HG03039 (cell line): Measurements from ENCODE around the gene ZNRF3.
"Not testable (repeated sequence)": the region's sequence is repeated elsewhere in the genome, so short reads cannot be mapped to it uniquely, and the experiment has no call there.

Source experiments
- ATAC-seq: cut with Tn5 transposase; IDR thresholded peaks from one replicate; pipeline ENCODE4 v1.9.1; 2021; ENCODE audit warnings: mild to moderate bottlenecking, moderate library complexity; ENCODE audit not compliant: unreplicated experiment

ZNRF3 gene

DNA sequence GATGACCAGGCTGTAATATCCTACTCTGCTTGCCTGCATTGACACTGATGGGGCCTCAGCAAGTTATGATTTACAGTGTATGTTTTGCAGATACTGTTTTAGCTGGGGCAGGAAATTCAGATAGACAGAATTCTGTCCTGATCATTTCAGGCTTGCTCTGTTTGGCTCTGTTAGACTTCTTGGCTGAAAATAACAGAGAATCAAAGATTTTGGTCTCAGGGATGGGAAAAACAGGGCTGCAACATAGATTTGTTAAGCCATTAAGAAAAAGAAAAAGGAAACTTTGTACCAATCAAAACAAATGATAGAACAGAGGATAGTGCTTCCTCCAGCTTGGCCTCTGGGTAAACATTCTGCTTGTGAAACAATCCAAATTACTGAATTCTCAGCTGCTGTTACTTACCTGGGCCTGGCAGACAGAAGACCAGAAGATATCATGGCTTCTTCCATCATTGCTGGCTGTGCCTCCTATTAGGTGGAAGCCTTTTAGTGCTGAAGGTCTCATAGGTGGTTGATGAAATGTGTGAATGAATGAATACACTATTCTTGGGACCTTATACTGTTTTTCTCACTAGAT lies 22.0 kb downstream of the ZNRF3 start:
- no peak for ATAC-seq

DNA sequence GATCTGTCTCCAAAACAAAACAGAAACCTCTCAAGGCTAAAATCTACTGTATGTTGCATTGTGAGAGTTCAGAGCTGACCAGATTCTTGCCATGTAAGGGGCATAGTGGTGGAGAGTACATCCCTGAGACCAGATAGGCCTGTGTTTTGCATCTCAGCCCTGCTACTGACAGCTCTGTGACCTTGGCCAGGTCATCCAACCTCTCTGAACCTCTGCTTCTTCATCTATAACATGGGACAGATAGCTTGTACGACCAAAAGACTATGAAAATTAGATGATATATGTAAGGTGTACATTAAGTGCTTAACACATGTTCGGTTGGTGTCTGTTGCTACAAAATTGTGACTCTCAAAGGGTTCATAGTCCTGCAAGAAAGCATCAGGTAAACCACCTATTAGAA lies 22.9 kb downstream of the ZNRF3 start:
- ATAC-seq: no peak

DNA sequence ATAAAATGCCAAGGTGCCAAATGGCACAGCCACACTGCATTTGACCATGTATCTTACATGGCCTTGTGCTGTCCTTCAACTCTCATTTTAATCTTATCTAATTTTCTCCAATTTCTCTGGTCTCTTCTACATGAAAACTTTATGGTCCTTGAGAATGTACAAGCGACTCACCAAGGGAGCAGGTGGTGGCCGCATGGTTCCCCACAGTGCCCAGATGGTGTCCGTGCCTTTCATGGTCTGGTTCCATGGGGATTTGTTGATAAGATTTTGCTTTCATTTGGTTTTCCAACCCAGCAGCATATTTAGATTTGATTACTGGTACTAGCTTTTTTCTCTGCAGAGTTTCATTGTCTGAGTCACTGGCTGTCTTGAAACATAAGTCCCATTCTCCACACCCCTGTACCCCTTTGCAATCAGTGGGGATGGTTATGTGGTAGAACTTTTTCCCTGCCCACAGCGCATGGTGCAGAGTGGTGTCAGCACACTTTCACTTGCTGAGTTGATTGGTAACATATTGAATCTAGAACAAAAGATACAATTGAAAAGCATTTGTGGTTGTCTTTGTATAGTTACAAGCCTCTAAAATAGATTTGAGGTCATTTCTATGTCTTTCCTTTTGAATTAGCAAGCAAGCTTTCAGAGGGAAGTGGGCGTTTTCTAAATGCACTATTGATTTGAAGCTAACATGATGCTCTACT lies 24.1 kb downstream of the ZNRF3 start:
- ATAC-seq: no peak

DNA sequence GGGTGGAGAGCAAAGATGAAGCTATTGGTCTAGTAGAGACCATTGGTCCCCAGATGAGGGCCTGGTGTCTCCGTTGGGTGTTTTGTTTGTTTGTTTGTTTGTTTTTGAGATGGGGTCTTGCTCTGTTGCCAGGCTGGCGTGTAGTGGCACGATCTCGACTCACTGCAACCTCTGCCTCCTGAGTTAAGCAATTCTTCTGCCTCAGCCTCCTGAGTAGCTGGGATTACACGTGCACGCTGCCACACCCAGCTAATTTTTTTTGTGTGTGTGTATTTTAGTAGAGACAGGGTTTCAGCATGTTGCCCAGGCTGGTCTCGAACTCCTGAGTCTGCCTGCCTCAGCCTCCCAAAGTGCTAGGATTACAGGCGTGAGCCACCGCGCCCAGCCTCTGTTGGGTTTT lies 25.4 kb downstream of the ZNRF3 start:
- not testable (repeated sequence) for ATAC-seq

GRCh38 chr22:28909375-28909774 lies 26.0 kb downstream of the ZNRF3 start:
- no peak for ATAC-seq

- no peak for ATAC-seq
Observed at GRCh38 chr22:28910569-28911303, 27.4 kb downstream of the ZNRF3 start.

DNA sequence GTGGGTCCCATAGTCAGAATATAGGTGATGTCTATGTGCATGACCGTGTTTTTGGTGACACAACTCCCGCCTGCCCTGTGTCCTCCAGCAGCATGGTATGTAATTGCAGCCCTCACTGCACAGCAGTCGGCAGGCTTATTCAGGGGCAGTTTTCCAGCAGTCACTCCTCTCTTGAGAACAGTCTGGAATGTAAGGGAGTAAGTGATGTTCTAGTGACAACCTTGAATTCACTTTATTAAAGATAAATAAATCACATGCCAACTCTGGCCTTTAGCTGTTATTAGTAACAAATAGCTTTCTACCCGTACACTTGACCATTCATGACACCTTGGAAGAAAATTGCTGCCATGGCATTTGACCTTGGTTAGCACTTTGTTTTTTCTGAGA lies 27.9 kb downstream of the ZNRF3 start:
- ATAC-seq: no peak

DNA sequence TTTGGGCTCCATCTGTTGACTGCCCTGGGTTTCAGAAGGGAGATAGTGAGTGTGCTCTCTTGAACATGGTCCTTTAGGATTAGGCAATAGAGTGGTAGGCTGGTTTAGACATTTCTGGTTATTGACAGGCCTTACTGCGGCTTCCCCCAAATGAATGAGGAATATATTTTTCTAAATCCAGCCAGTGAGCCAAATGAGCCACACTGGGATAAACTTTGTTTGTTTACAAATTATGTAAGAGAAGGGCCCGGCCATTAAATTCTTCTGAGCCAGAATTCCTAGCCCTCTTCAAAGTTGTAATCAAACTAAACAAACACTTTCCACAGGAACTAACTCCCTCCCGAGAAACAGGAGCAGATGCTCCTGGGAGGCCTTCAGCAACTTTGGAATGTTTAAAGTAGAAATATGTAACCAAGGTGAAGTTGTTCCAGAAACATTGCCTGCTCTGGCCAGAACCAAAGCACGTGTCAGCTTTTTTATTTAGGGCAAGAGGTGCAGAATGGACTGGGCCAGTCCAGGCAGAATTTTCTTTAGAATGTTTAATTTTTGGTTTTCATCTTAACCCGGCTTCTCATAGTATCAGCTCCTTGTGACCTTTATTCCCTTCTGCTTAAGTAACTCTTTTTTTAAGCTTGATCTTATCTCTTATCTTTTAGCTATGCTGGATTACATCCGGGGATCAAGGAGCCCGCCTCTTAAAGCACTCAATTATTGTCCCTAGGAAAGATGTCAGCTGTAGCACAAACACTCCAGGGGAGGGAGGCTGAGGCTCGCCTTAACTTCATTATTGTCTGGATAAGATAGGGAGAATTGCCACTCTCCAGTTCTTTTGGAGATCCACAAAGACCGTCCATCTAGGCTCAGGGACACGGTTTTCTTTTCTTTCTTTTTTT lies 28.7 kb downstream of the ZNRF3 start:
- ATAC-seq: no peak

- ATAC-seq: no peak
Observed at GRCh38 chr22:28914201-28914600, 30.8 kb downstream of the ZNRF3 start.

DNA sequence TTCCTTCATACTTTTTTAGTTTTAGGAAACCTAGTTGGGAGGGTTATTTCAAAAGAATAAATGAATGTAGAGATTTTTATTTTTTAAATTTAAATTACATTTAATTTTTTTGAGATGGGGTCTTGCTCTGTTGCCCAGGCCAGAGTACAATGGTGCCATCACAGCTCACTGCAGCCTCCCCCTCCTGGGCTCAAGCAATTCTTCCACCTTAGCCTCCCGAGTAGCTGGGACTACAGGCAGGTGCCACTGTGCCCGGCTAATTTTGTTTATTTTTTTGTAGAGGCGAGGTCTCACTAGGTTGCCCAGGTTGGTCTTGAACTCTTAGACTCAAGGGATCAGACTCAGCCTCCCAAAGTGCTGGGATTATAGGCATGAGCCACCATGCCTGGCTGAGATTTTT lies 32.6 kb downstream of the ZNRF3 start:
- no peak for ATAC-seq

- no peak for ATAC-seq
Observed at GRCh38 chr22:28917747-28918549, 34.6 kb downstream of the ZNRF3 start.

DNA sequence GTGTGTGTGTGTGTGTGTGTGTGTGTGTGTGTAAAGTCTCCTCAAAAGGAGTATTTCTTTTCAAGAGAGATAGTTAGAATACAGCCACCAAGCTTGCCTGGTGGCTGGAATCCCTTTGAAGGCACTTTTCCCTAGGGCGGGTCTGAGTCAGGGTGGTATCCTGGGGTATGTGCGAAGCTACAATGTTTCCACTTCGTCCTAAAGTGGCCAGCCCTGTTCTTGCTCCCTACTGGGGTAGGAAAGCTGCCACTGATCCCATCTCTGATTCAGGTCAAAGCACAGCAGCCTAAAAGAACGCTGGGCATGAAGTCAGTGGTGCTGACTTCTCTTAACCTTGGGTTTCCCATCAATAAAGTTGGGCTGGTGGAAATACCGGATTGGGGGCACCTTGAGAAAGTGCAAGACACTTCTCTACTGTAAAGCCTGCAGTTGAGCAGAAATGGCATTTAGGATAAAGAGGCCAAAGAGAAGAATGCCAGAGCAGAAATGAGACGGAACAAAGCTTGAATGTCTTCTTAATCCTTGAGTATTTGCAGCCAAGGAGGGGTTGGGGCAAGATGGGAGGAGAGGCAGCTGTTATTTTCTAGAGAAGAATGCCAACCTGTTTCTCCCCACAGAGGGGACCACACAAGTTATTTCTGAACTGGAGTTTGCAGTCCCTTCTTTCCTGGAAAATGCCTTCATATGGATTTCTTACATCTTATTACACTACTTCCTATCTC lies 35.3 kb downstream of the ZNRF3 start:
- ATAC-seq: no peak

DNA sequence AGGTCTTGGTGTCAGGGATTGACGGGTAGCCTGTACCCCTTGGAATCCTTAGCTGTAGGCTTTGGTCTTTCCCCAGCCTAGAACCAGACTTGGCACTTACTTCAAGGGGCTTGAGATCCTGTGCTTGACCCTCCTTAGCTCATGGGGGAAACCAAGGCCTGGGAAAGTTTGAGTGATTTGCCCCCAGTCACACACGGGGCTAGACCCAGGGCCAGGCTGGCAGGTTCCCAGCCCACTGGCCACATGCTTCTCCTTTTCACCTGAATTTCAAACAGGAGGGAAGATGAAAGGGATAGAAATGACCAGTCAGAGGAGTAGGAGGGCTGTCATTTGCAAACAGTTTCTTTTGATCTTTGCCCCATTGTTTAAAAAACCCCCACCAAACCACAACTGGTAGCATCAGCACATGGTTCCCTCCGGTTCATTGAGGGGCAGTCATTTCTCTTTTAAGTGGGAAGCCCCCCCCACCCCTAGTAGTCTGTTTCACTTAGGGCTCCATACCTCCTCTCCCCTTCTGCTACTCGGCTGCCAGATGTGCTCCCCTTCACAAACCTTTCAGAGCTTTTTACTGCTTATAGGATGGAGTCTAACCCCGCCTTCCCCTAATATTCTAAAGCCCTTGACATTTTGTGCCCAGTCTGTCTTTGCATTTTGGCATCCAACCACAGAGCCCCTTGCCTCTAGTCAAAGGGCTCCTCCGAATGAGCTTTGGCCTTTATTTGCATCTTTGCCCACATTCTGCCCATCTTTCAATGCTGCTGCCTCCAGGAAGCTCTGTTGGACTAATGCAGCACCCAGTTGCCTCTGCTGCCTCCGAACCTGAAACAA lies 37.6 kb downstream of the ZNRF3 start:
- no peak for ATAC-seq

GRCh38 chr22:28921585-28921879 lies 38.2 kb downstream of the ZNRF3 start:
- ATAC-seq: no peak

GRCh38 chr22:28922540-28923244 lies 39.3 kb downstream of the ZNRF3 start:
- no peak for ATAC-seq

DNA sequence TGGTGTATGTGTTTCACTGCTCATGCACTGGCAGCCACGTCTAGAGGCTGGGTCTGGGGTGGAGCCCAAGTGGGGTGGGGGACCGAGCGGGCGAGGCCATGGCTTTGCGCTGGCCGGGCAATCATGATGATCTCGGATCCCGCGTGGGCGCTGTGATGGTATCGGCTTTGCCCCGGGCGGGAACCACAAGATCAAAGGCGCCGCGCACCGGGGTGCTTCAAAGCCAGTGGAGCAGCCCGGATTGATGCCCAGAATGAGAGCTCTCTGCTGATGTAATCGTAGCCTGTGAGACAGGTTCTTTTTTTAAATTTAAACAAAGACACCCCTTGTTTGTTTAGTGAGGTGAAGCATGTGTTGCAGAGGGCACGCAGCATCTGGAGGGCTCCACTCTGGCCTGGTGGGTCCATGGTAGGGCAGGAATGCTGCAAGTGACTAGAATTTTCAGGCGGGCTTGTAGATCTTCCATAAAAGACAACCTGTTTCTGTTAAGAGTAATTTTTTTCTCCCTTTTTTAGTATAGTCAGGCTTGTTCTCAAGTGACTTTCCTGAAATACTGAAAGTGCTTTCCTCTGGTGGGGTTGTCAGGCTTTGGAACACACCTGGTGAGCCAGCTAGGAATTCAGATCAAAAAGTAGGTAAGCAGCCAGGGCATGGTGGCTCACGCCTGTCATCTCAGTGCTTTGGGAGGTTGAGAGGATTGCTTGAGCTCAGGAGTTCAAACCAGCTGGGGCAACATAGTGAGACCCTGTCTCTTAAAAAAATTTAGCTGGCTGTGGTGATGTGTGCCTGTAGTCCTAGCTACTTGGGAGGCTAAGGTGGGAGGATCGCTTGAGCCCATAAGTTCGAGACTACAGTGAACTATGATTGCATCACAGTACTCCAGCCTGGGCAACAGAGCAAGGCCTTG lies 40.7 kb downstream of the ZNRF3 start:
- ATAC-seq: no peak

DNA sequence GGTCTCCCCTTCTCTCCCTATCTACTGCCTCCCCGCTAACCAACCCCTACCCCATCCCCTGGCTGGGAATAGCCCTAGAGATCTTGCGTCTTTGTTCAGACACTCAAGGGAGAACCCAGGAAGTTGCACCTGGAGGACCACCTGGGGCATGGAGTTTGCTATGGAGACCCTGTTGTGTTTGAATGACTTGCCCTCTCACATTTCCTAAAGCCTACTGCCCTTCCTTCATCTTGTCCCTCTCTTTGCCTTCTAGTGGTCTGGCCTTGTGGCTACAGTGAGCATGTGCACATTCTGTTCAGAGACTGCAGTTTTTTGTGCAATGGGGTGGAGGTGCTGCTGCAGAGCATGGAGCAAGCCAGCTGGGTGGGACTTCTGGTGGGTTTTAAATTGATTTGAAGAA lies 42.5 kb downstream of the ZNRF3 start:
- no peak for ATAC-seq

GRCh38 chr22:28927630-28928029 lies 44.3 kb downstream of the ZNRF3 start:
- no peak for ATAC-seq
